H1 (cell line): Measurements from ENCODE around the gene NOC2L. TPM values are rescaled to one million over a fixed set of nuclear protein-coding genes. Genes with fewer than 3 reads are reported as not detected.

Experiments used
- HDAC2 ChIP-seq, 2 experiments: fragments of 300-600 bp in 1 of 2; sonication (generic) in 1 of 2; IDR thresholded peaks; 2 replicates each; pipeline ENCODE4 v1.6.1; 2011 to 2012; ENCODE audit warnings: low read depth in 2 of 2, low read length in 2 of 2, mild to moderate bottlenecking in 2 of 2, moderate library complexity in 2 of 2, borderline replicate concordance in 1 of 2, inconsistent platforms in 1 of 2
- polyA plus RNA-seq, 7 experiments: library from polyadenylated mRNA; depleted of rRNA in 3 of 7; stranded (reverse) in 5 of 7; unstranded in 2 of 7; fragments of >200 nt in 5 of 7; fragments of 200-250 nt in 2 of 7; gene quantifications; 1 replicate in 5 of 7; 2 replicates in 1 of 7; 4 replicates in 1 of 7; pipeline versions ENCODE4 v1.2.1 to v1.2.3, GENCODE V29; 2011 to 2013; ENCODE audit warnings: missing spikeins in 2 of 7, mixed read lengths in 2 of 7
- total RNA-seq: library from RNA; stranded (reverse); fragmentation: NEBNext Ultra II Directional; extraction: Animal tissue kit (Norgen Biotek cat#: 25700); gene quantifications from 2 replicates; pipeline ENCODE4 v1.2.1, GENCODE V29; 2021
- TF ChIP-seq, protein P1 (sequence below): IDR thresholded peaks from 2 replicates; pipeline ENCODE4 v1.6.1; 2012; ENCODE audit warnings: inconsistent platforms

Gene NOC2L
- total and polyA plus RNA-seq, 2 of the 8 experiments (the other 6 are each of a cell fraction or from before 2014, with no cell fraction given) = 74.7 to 130 TPM

DNA sequence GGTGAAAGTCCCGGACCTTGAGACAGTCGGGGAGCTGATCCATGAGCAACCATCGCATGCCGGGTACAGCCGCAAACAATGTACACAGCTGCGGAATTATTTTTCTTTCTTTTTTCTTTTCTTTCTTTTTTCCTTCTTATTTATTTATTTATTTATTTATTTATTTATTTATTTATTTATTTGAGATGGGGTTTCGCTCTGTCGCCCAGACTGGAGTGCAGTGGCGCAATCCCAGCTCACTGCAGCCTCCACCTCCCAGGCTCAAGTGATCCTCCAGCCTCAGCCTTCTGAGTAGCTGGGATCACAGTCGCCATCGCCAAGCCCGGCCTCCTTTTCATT, 25.4 kb upstream of the NOC2L start (continued):
- TF ChIP-seq, protein P1, sequence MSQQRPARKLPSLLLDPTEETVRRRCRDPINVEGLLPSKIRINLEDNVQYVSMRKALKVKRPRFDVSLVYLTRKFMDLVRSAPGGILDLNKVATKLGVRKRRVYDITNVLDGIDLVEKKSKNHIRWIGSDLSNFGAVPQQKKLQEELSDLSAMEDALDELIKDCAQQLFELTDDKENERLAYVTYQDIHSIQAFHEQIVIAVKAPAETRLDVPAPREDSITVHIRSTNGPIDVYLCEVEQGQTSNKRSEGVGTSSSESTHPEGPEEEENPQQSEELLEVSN = no peak
- no peak for TF ChIP-seq HDAC2 (IDR thresholded peaks at IDR 0.05; ENCODE audit: borderline replicate concordance in 1 of 2, low read depth in 2 of 2, low read length in 2 of 2)
